ENCODE results near the gene GRIK1.

DNA sequence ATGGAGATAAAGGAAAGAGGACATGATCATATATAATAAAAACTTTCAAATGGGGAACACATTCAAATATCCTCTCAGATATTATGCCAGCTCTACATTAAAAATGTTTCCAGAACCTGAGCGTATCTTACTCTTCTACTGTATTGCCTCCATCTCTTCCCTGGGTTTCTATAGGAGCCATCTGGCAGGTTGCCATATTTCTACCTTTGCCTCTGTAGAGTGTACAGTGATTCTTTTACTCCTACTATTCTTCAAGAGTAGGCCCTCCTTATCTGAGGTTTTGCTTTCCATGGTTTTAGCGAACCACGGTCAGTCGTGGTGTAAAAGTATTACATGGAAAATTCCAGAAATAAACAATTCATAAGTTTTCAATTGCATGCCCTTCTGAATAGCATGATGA is 259.5 kb downstream of the GRIK1 start:
- no peak for TF ChIP-seq YY1 (tag by site-specific recombination; IDR thresholded peaks at IDR 0.05)
- no peak for TF ChIP-seq ZNF311 (tag by site-specific recombination; IDR thresholded peaks at IDR 0.05; ENCODE audit: borderline replicate concordance)
- TF ChIP-seq PRDM4 (tag by site-specific recombination; IDR thresholded peaks at IDR 0.05), result no peak
- TF ChIP-seq SP2 (tag by site-specific recombination; IDR thresholded peaks at IDR 0.05), result no peak
